GM13976 (cell line): ENCODE data around the gene MACROD1.

Experiments used
- DNase-seq: peaks from one replicate; pipeline ENCODE4 v3.0.0; 2012; ENCODE audit warnings: low spot score
- CTCF ChIP-seq: IDR thresholded peaks from 2 replicates; pipeline ENCODE4 v1.5.1; 2012; ENCODE audit warnings: borderline replicate concordance, mild to moderate bottlenecking; ENCODE audit not compliant: insufficient read depth; ENCODE audit errors: extremely low read depth, missing control alignments, control extremely low read depth
- in situ Hi-C: fragments of 300-500 bp; cut with MboI; formaldehyde crosslinking; loops from one replicate; pipeline ENCODE4 v1.12.0; 2022; ENCODE audit warnings: low sequenced_read_pairs, mixed read lengths, inconsistent platforms; ENCODE audit not compliant: unreplicated experiment

The MACROD1 gene

GRCh38 chr11:64148226-64148916 lies 17.5 kb downstream of the MACROD1 start:
- peak; percentile 86 for DNase-seq
- TF ChIP-seq CTCF, result peak; percentile 84
- in situ Hi-C loops, result loop anchor here (10.0 kb wide), 1 partner anchor 154 kb away; no protein-coding TSS in a partner anchor

- in situ Hi-C loops, result loop anchor here (10.0 kb wide), 1 partner anchor 151 kb away; no protein-coding TSS in a partner anchor
- TF ChIP-seq CTCF, result peak; percentile 71
- peak; percentile 88 for DNase-seq
These were observed 19.6 kb downstream of the MACROD1 start for GRCh38 chr11:64146036-64146955.

- in situ Hi-C loops, result loop anchor here (10.0 kb wide), 1 partner anchor 150 kb away; no protein-coding TSS in a partner anchor
- TF ChIP-seq CTCF, result no peak
- DNase-seq, result no peak
These were observed 21.1 kb downstream of the MACROD1 start for GRCh38 chr11:64144587-64145472.

- no peak for TF ChIP-seq CTCF
- no peak for DNase-seq
- in situ Hi-C loops, result loop anchor here (10.0 kb wide), 1 partner anchor 146 kb away; no protein-coding TSS in a partner anchor
These were observed 24.7 kb downstream of the MACROD1 start for GRCh38 chr11:64141081-64141783.

GRCh38 chr11:64140082-64140481 lies 25.8 kb downstream of the MACROD1 start:
- no peak for DNase-seq
- in situ Hi-C loops, result loop anchor here (10.0 kb wide), 1 partner anchor 145 kb away; no protein-coding TSS in a partner anchor
- no peak for TF ChIP-seq CTCF
